Hepatocyte (in vitro differentiated cells): ENCODE results near the gene XIRP1. TPM values are rescaled to one million over a fixed set of nuclear protein-coding genes. Genes with fewer than 3 reads are reported as not detected.

ENCODE experiments used
- DNase-seq: peaks from one replicate; pipeline ENCODE4 v3.0.0-alpha.2; 2016; ENCODE audit warnings: low spot score
- H2AFZ ChIP-seq: fragments of 200-600 bp; sonication (generic); 2 replicates; pipeline ENCODE4 v1.6.0; 2016; ENCODE audit warnings: antibody characterized with exemption, mild to moderate bottlenecking
- H3K27ac ChIP-seq: fragments of 200-600 bp; sonication (generic); 2 replicates; pipeline ENCODE4 v1.5.1; 2016; ENCODE audit warnings: mild to moderate bottlenecking
- H3K27me3 ChIP-seq: fragments of 200-600 bp; sonication (generic); 2 replicates; pipeline ENCODE4 v1.6.1; 2016
- H3K36me3 ChIP-seq: fragments of 200-600 bp; sonication (generic); replicated peaks from 2 replicates; pipeline ENCODE4 v1.5.1; 2016; ENCODE audit warnings: low read depth; ENCODE audit not compliant: insufficient read depth
- H3K4me1 ChIP-seq: fragments of 200-600 bp; sonication (generic); 2 replicates; pipeline ENCODE4 v1.5.1; 2016; ENCODE audit warnings: mild to moderate bottlenecking, moderate library complexity; ENCODE audit not compliant: insufficient read depth
- H3K4me2 ChIP-seq: fragments of 200-600 bp; sonication (generic); 2 replicates; pipeline ENCODE4 v1.6.0; 2016
- H3K4me3 ChIP-seq: fragments of 200-600 bp; sonication (generic); 2 replicates; pipeline ENCODE4 v1.5.1; 2016; ENCODE audit warnings: mild to moderate bottlenecking
- H3K79me2 ChIP-seq: fragments of 200-600 bp; sonication (generic); 2 replicates; pipeline ENCODE4 v1.6.0; 2017; ENCODE audit warnings: mild to moderate bottlenecking
- H3K9me2 ChIP-seq: fragments of 200-600 bp; sonication (generic); replicated peaks from 2 replicates; pipeline ENCODE4 v1.6.0; 2017; ENCODE audit warnings: mild to moderate bottlenecking; ENCODE audit not compliant: insufficient read depth
- H3K9me3 ChIP-seq: fragments of 200-600 bp; sonication (generic); 2 replicates; pipeline ENCODE4 v1.5.1; 2016; ENCODE audit warnings: low read depth, mild to moderate bottlenecking
- H4K20me1 ChIP-seq: fragments of 200-600 bp; sonication (generic); 2 replicates; pipeline ENCODE4 v1.6.0; 2016; ENCODE audit warnings: mild to moderate bottlenecking; ENCODE audit not compliant: insufficient read depth, poor library complexity, severe bottlenecking
- EZH2 ChIP-seq: fragments of 200-600 bp; sonication (generic); IDR thresholded peaks from 2 replicates; pipeline ENCODE4 v1.6.1; 2016; ENCODE audit warnings: antibody characterized with exemption, mild to moderate bottlenecking, borderline replicate concordance
- EZH2phosphoT487 ChIP-seq: fragments of 200-600 bp; sonication (generic); IDR thresholded peaks from one replicate; pipeline ENCODE4 v1.6.1; 2018; ENCODE audit warnings: antibody characterized with exemption, mild to moderate bottlenecking, low read depth, moderate library complexity; ENCODE audit not compliant: unreplicated experiment, severe bottlenecking
- WGBS: methylation state at CpG from one replicate; pipeline ENCODE4 v1.1.6; 2016; ENCODE audit warnings: low lambda C conversion rate; ENCODE audit errors: missing lambda C conversion rate; 5-methylcytosine and 5-hydroxymethylcytosine counted together
- polyA plus RNA-seq: library from polyadenylated mRNA; unstranded; fragments of >200 nt; fragmentation: Nextera tagmentation; extraction: Ambion mirVana; gene quantifications from 2 replicates; pipeline ENCODE4 v1.2.1, GENCODE V29; 2016
- total RNA-seq: library from RNA; depleted of rRNA; stranded (reverse); fragments of >200 nt; gene quantifications from 2 replicates; pipeline ENCODE4 v1.2.3, GENCODE V29; 2014
- TF ChIP-seq, protein P1 (sequence below): fragments of 200-600 bp; sonication (generic); IDR thresholded peaks from 2 replicates; pipeline ENCODE4 v1.5.1; 2016; ENCODE audit warnings: antibody characterized with exemption, mild to moderate bottlenecking; ENCODE audit not compliant: poor library complexity

Gene XIRP1
- total and polyA plus RNA-seq, 2 experiments from 2014 or later, result 0.10 to 1.4 TPM

DNA sequence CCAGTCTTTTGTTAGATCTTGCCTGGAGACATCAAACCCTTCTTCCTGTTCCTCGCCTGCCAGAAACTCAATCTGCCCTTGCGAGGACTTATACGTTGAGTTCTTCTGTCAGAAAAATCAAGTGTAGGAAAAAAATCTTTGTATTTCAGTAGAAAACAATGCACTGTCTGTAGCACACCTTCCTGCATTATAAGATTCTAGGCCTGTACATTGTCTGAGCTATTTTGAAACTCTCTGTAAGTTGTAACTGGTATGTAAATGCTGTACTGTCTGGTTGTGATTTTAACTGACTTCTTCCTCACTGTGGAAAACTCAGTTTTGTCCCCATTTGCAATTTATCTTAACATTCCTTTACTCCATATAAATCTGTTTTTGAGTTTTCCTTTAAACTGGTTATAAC lies 17.7 kb upstream of the XIRP1 start:
- no peak overlapping the region for H3K4me3 ChIP-seq
- peaks cover 4% of the 10 kb centered on the region for H3K4me1 ChIP-seq
- no peaks in the 10 kb centered on the region for H3K36me3 ChIP-seq
- WGBS, result 87% methylated on average over 3 of the region's 3 CpGs
- no peaks in the 10 kb centered on the region for H3K9me2 ChIP-seq
- no peak overlapping the region for H3K27ac ChIP-seq
- H3K27me3 ChIP-seq, result no peaks in the 10 kb centered on the region
- H3K79me2 ChIP-seq, result no peaks in the 10 kb centered on the region
- H4K20me1 ChIP-seq, result no peaks in the 10 kb centered on the region
- no peak overlapping the region for H2AFZ ChIP-seq
- H3K9me3 ChIP-seq, result no peaks in the 10 kb centered on the region
- H3K4me2 ChIP-seq, result no peak overlapping the region
- TF ChIP-seq, protein P1, sequence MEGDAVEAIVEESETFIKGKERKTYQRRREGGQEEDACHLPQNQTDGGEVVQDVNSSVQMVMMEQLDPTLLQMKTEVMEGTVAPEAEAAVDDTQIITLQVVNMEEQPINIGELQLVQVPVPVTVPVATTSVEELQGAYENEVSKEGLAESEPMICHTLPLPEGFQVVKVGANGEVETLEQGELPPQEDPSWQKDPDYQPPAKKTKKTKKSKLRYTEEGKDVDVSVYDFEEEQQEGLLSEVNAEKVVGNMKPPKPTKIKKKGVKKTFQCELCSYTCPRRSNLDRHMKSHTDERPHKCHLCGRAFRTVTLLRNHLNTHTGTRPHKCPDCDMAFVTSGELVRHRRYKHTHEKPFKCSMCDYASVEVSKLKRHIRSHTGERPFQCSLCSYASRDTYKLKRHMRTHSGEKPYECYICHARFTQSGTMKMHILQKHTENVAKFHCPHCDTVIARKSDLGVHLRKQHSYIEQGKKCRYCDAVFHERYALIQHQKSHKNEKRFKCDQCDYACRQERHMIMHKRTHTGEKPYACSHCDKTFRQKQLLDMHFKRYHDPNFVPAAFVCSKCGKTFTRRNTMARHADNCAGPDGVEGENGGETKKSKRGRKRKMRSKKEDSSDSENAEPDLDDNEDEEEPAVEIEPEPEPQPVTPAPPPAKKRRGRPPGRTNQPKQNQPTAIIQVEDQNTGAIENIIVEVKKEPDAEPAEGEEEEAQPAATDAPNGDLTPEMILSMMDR, result no peak
- TF ChIP-seq EZH2phosphoT487 (no peak), EZH2 (no peak)
- DNase-seq, result no peak

DNA sequence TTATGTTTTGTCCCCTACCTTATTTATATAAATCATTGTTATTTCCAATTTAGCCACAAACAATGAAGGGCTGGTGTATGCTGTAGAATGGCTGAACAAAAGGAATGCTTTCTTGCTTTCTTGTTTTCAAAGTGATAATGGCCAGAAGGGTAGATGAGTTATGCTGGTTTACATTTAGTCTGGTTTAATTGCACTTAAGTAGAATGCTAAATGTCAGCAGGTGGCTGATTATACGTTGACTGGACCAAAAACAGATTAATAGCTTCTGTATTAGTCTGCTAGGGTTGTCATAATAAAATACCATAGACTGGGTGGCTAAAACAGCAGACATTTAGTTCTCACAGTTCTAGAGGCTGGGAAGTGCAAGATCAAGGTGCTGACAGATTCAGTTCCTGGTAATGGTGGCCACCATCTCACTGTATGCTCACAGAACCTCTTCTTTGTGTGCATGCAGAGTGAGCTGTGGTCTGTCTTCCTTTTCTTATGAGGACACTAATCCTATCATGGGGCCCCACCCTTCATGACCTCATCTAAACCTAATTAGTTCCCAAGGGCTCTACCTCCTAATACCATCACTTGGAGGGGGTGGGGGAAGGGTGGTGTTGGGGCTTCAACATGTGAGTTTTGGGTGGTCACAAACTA lies 17.1 kb upstream of the XIRP1 start:
- Histone ChIP-seq H3K9me3 (no peaks in the 10 kb centered on the region), H3K27me3 (no peaks in the 10 kb centered on the region), H3K4me2 (no peak overlapping the region), H3K4me3 (no peak overlapping the region), H3K36me3 (no peaks in the 10 kb centered on the region), H3K4me1 (peaks cover 4% of the 10 kb centered on the region), H3K9me2 (no peaks in the 10 kb centered on the region), H4K20me1 (no peaks in the 10 kb centered on the region), H2AFZ (no peak overlapping the region), H3K79me2 (no peaks in the 10 kb centered on the region), H3K27ac (no peak overlapping the region)
- no peak for TF ChIP-seq EZH2phosphoT487
- 61% methylated on average over 1 of the region's 1 CpG for WGBS
- no peak for DNase-seq

DNA sequence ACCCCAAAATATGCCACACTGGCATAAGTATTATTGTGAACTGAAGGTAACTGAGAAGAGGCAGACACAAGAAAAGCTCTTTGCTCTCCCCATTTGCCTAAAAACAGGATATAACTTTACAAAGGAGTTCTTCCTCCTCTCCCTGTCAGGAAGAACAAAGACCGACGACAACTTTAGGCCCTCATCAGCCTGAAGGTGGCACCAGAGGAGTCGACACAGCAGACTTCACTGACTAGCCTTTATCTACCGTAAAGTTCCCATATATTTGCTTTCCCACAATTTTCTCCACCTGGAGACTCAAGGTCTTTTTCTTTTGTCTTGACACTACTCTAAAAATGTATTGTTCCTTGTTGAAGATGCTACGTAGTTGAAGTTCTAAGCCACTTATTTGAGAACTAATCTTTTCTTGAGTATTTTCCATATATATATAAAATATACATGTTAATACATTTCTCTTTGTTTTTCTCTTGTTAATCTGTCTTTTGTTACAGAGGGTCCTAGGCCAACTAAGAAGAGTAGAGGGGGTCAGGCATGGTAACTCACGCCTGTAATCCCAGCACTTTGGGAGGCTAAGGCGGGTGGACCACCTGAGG lies 16.2 kb upstream of the XIRP1 start:
- no peak overlapping the region for H3K4me3 ChIP-seq
- H3K9me3 ChIP-seq, result no peaks in the 10 kb centered on the region
- peak; percentile 76 for DNase-seq
- H4K20me1 ChIP-seq, result no peaks in the 10 kb centered on the region
- H3K27ac ChIP-seq, result peak overlapping the region; percentile 58
- no peaks in the 10 kb centered on the region for H3K79me2 ChIP-seq
- no peaks in the 10 kb centered on the region for H3K27me3 ChIP-seq
- no peaks in the 10 kb centered on the region for H3K9me2 ChIP-seq
- H2AFZ ChIP-seq, result peak overlapping the region; percentile 37
- H3K4me1 ChIP-seq, result peaks cover 4% of the 10 kb centered on the region
- peak overlapping the region; percentile 49 for H3K4me2 ChIP-seq
- TF ChIP-seq EZH2phosphoT487 (no peak), EZH2 (no peak)
- TF ChIP-seq, protein P1, result peak; percentile 58
- no peaks in the 10 kb centered on the region for H3K36me3 ChIP-seq
- 38% methylated on average over 7 of the region's 7 CpGs for WGBS

DNA sequence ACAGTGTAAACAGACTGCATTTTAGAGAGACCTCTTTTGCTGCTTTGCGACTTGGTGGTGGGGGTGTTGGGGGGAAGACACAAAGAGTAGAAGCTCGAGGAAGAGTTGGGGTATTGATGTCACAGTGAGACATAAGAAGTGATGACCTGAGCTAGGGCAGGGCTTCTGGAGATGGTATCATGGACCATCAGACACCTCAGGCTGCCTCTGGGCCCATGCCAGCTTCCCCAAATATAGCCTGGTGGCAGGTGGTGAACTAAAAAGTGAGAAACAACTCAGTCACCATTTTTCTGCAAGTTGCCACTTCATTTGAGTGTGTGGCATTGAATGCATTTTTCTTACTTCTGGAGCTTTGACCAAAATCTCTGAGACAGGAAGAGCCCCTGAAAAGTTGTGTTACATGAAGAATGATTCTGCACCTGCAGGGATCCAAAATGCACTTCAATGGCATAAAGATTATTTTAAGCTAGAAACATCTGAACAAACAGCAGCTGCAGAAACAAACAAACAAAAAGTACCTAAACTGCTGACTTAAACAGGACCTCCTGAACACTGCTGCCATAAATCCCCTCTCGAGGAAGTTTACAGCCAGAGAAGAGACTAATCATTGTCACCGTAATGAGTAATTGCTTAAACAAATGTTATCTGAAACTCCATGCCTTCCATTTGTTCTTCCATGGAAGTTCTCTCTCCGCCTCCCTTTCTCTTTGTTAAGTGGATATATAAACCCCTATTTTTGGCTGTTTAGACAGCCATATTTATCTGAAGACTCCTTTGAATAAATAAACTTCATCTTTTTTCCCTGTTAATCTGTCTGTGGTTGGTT lies 15.2 kb upstream of the XIRP1 start:
- 32% methylated on average over 5 of the region's 5 CpGs for WGBS
- Histone ChIP-seq H3K9me2 (no peaks in the 10 kb centered on the region), H4K20me1 (no peaks in the 10 kb centered on the region), H2AFZ (peak overlapping the region; percentile 37), H3K4me3 (no peak overlapping the region), H3K79me2 (no peaks in the 10 kb centered on the region), H3K27me3 (no peaks in the 10 kb centered on the region), H3K36me3 (no peaks in the 10 kb centered on the region), H3K9me3 (no peaks in the 10 kb centered on the region), H3K4me1 (peaks cover 4% of the 10 kb centered on the region), H3K27ac (peak overlapping the region; percentile 58), H3K4me2 (peak overlapping the region; percentile 49)
- DNase-seq, result no peak
- TF ChIP-seq EZH2, result no peak
- TF ChIP-seq EZH2phosphoT487, result no peak
- TF ChIP-seq, protein P1, result no peak
